Measurements from ENCODE around the gene NUMB.

Gene NUMB

DNA sequence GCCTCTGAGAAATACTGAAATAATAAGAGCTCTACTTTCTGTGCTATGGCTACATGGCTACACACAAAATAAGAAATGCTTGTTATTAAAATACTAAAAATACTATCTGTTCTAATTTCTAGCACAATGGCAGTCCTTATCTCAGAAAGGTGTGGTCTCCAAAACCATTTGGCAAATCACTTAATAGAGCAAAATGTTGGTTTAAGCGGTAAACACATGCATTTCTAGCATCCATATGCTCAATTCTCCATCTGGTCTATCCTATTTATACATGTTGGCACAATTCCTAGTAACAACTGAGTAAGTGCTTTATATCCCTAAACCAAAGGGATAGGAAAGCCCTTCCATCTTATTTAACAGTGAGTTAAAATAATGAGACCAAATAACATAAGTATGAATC is 114.0 kb downstream of the NUMB start:
- Histone ChIP-seq H3K36me3 (ENCODE audit: control insufficient read depth, insufficient read depth, low read length) (no peaks in the 10 kb centered on the region; the same call in 1 of the 2 replicates), H3K27me3 (replicated peaks; ENCODE audit: control insufficient read depth, insufficient read depth, low read length) (no peaks in the 10 kb centered on the region), H3K4me3 (replicated peaks; ENCODE audit: low read depth, low read length) (no peak overlapping the region)
- TF ChIP-seq, protein P1, sequence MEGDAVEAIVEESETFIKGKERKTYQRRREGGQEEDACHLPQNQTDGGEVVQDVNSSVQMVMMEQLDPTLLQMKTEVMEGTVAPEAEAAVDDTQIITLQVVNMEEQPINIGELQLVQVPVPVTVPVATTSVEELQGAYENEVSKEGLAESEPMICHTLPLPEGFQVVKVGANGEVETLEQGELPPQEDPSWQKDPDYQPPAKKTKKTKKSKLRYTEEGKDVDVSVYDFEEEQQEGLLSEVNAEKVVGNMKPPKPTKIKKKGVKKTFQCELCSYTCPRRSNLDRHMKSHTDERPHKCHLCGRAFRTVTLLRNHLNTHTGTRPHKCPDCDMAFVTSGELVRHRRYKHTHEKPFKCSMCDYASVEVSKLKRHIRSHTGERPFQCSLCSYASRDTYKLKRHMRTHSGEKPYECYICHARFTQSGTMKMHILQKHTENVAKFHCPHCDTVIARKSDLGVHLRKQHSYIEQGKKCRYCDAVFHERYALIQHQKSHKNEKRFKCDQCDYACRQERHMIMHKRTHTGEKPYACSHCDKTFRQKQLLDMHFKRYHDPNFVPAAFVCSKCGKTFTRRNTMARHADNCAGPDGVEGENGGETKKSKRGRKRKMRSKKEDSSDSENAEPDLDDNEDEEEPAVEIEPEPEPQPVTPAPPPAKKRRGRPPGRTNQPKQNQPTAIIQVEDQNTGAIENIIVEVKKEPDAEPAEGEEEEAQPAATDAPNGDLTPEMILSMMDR (IDR thresholded peaks at IDR 0.05; ENCODE audit: insufficient read depth, low read length, poor library complexity, severe bottlenecking), result no peak
- DNase-seq (ENCODE audit: extremely low read depth, insufficient read length), result no peak

DNA sequence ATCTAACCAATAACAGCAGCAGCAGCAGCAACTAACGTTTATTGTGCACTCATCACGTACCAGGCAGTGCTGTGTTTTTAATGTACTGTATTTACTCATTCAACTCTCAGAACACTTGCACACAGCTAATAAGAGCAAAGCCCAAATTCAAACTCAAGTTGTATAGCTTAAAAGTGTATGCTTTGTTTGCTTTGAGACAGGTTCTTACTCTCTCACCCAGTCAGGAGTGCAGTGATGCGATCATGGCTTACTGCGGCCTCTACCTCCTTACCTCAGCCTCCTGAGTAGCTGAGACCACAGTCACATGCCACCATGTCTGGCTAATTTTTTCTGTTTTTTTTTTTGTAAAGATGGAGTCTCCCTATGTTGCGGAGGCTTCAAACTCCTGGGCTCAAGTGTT is 115.7 kb downstream of the NUMB start:
- H3K36me3 ChIP-seq (ENCODE audit: control insufficient read depth, insufficient read depth, low read length), result no peaks in the 10 kb centered on the region; the same call in 1 of the 2 replicates
- TF ChIP-seq, protein P1 (IDR thresholded peaks at IDR 0.05; ENCODE audit: insufficient read depth, low read length, poor library complexity, severe bottlenecking), result no peak
- no peak overlapping the region for H3K4me3 ChIP-seq (replicated peaks; ENCODE audit: low read depth, low read length)
- no peaks in the 10 kb centered on the region for H3K27me3 ChIP-seq (replicated peaks; ENCODE audit: control insufficient read depth, insufficient read depth, low read length)
- no peak for DNase-seq (ENCODE audit: extremely low read depth, insufficient read length)

DNA sequence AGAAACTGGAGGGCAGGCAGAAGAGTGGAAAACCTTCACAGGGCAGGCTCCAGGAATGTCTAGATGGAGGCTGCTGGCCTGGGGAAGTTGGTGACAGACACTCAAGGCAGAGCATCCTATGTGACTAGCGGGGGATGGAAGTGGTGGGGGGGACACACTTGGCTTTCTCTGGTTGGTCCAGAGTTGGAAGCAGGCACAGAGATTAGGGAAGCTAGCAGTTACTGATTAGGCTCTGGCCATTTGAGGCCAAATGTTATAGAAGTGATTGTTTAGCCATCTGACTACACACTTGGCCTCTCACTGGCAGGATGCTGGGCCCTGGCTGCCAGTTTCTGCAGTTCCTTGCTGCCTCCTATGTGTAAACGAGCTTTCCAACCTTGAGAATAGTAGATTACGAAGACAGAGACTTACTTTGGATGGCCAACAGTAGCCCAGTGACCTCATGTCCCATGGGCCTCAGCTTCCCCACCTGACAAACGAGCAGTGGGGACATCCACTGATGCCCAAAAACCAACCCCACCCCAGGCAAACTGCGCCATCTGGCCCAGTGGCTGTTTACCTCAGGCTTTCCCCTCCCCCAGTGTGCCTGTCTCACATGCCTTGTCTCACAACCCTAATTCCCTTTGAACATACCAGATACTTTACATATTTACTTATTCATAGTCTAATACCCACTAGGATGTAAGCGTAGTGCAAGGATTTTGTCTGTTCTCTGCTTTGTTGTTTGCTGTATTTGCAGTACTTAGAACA is 118.3 kb downstream of the NUMB start:
- H3K36me3 ChIP-seq (ENCODE audit: control insufficient read depth, insufficient read depth, low read length), result no peaks in the 10 kb centered on the region; the same call in 1 of the 2 replicates
- no peak for DNase-seq (ENCODE audit: extremely low read depth, insufficient read length)

DNA sequence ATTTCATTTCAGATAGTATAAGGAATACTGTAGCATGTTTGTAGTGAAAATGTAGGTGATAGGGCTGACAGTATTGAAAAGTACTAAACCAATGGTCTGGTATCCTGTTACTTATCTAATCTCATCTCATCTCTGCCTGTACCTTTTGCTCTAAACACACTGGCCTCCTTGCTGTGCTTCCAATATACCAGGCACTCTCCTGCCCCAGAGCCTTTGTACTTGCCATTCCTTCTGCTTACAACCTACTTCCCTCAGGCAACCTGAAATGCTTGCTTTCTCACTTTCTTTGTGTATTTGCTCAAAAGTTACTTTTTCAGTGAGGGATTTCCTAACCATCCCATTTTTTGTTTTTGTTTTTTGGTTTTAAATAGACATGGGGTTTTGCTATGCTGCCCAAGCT is 119.1 kb downstream of the NUMB start:
- no peak for DNase-seq (ENCODE audit: extremely low read depth, insufficient read length)
- Histone ChIP-seq H3K4me3 (replicated peaks; ENCODE audit: low read depth, low read length) (no peak overlapping the region), H3K36me3 (ENCODE audit: control insufficient read depth, insufficient read depth, low read length) (no peaks in the 10 kb centered on the region; the same call in 1 of the 2 replicates), H3K27me3 (replicated peaks; ENCODE audit: control insufficient read depth, insufficient read depth, low read length) (no peaks in the 10 kb centered on the region)
- TF ChIP-seq, protein P1 (IDR thresholded peaks at IDR 0.05; ENCODE audit: insufficient read depth, low read length, poor library complexity, severe bottlenecking), result no peak

More for the DNA sequence above, 118.3 kb downstream of the NUMB start:
- Histone ChIP-seq H3K4me3 (replicated peaks; ENCODE audit: low read depth, low read length) (no peak overlapping the region), H3K27me3 (replicated peaks; ENCODE audit: control insufficient read depth, insufficient read depth, low read length) (no peaks in the 10 kb centered on the region)
- TF ChIP-seq, protein P1 (IDR thresholded peaks at IDR 0.05; ENCODE audit: insufficient read depth, low read length, poor library complexity, severe bottlenecking), result no peak

DNA sequence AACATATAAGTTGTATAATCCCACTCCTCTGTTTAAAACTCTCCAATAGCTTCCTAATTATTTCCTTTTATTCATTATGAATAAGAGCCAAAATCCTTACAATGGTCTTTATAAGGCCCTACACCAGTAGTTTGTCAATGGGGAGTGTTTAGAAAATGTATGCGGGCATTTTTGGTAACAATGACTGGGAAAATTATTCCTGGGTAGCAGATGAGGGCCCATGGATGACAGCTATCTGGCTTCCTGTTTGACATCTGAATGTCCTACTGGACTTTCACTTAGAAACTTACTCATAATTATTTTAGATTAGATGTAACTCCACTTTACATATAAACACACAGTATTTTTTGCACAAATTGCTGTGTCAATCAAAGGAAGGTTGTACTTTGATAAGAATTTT is 119.8 kb downstream of the NUMB start:
- no peaks in the 10 kb centered on the region; the same call in 1 of the 2 replicates for H3K36me3 ChIP-seq (ENCODE audit: control insufficient read depth, insufficient read depth, low read length)
- H3K27me3 ChIP-seq (replicated peaks; ENCODE audit: control insufficient read depth, insufficient read depth, low read length), result no peaks in the 10 kb centered on the region
- TF ChIP-seq, protein P1 (IDR thresholded peaks at IDR 0.05; ENCODE audit: insufficient read depth, low read length, poor library complexity, severe bottlenecking), result no peak
- H3K4me3 ChIP-seq (replicated peaks; ENCODE audit: low read depth, low read length), result no peak overlapping the region
- no peak for DNase-seq (ENCODE audit: extremely low read depth, insufficient read length)

All from GM06990 (cell line).